Measurements from ENCODE around the gene CRLF1. TPM values are rescaled to one million over a fixed set of nuclear protein-coding genes. Genes with fewer than 3 reads are reported as not detected.
A peak's percentile ranks its signal among the peaks of the same experiment; 100 is the strongest.

The CRLF1 gene
- total and polyA plus RNA-seq, 4 experiments from 2014 or later, result 0.70 TPM; not detected in 3

DNA sequence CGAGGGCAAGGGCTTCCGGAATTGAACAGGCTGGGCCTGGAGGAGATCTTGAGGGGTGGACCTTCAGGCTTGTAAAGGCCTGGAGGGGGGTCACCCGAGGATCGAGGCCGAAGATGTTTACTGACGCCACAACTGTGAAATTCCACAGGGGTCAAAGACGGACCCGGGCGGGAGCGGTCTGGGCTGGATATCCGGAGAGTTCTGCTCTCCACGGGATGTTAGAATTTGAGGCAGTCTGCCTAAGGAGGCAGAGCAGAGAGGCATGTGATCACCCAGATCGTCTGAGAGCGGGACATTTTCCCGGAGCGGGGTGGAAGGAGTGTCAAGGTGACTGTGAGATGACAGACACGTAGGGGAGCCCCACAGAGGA is 43.4 kb upstream of the CRLF1 start:
- H3K9me3 Mint-ChIP-seq, result no peaks in the 10 kb centered on the region
- CTCF ChIA-PET (ENCODE audit: partially characterized antibody), result no interaction called here
- Histone ChIP-seq H3K4me3 (ENCODE audit: low read length in 2 of 2) (no peak overlapping the region), H3K4me1 (ENCODE audit: insufficient read depth, low read length) (no peaks in the 10 kb centered on the region), H3K27ac (ENCODE audit: low read depth, low read length) (no peak overlapping the region), H3K9me3 (ENCODE audit: control insufficient read depth in 1 of 2, low read length in 2 of 2) (no peaks in the 10 kb centered on the region), H3K36me3 (ENCODE audit: insufficient read depth, low read length) (no peaks in the 10 kb centered on the region), H3K27me3 (ENCODE audit: insufficient read depth, low read length) (no peaks in the 10 kb centered on the region)
- H3K27me3 Mint-ChIP-seq, result no peaks in the 10 kb centered on the region
- POLR2A ChIA-PET (ENCODE audit: partially characterized antibody), result no interaction called here
- intact Hi-C loops (cut with micrococcal nuclease), result no loop called here
- H3K4me3 Mint-ChIP-seq, result no peak overlapping the region
- H3K27ac Mint-ChIP-seq, result peak overlapping the region in 1 of 7 donors; percentile 53
- peaks cover 3 to 24% (median 6%) of the 10 kb centered on the region in 4 donors for H3K4me1 Mint-ChIP-seq
- DNase-seq, result no peak
- peaks cover 6 to 15% of the 10 kb centered on the region in 2 donors for H3K36me3 Mint-ChIP-seq

DNA sequence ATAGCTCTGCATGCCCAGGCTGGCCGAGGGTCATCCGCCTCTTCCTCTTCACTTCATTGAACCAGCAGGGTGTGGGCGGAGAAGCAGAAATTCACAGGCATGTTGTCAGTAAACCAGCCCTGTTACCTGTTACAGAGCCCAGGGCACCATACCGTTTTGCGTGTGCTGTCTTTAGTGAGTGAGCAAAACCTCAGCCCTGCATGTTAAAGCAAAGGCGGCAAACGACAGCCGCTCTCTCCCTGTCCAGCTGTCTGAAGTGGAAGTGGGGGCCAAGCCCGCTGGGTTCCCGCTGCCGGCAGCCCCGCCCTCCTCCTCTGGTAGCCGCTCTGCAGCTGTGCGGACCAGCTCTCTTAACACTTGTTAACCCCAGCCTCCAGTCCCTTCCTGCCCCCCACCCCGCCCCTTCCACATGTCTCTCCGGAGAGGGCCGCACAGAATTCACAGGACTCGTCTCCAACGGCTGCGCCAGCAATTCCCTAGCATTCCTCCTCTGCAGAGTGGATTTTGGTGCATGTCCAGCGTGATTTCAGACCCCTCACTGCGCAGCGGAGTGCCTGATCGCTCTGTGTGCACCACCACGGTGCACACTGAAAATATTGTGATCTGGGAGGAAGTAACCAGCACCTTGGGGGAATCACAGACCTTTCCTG is 42.9 kb upstream of the CRLF1 start:
- ChIA-PET POLR2A (ENCODE audit: partially characterized antibody) (no interaction called here), CTCF (ENCODE audit: partially characterized antibody) (no interaction called here)
- H3K27me3 Mint-ChIP-seq, result no peaks in the 10 kb centered on the region
- H3K27ac ChIP-seq (ENCODE audit: low read depth, low read length), result no peak overlapping the region
- no peaks in the 10 kb centered on the region for H3K27me3 ChIP-seq (ENCODE audit: insufficient read depth, low read length)
- H3K9me3 Mint-ChIP-seq, result no peaks in the 10 kb centered on the region
- no peaks in the 10 kb centered on the region for H3K36me3 ChIP-seq (ENCODE audit: insufficient read depth, low read length)
- intact Hi-C loops (cut with micrococcal nuclease), result no loop called here
- H3K4me1 Mint-ChIP-seq, result peaks cover 3 to 24% (median 5%) of the 10 kb centered on the region in 4 donors
- H3K4me3 Mint-ChIP-seq, result no peak overlapping the region
- H3K36me3 Mint-ChIP-seq, result peaks cover 3 to 15% of the 10 kb centered on the region in 2 donors
- H3K4me1 ChIP-seq (ENCODE audit: insufficient read depth, low read length), result no peaks in the 10 kb centered on the region
- DNase-seq, result no peak
- H3K27ac Mint-ChIP-seq, result peak overlapping the region in 1 of 7 donors; percentile 53
- H3K4me3 ChIP-seq (ENCODE audit: low read length in 2 of 2), result no peak overlapping the region
- H3K9me3 ChIP-seq (ENCODE audit: control insufficient read depth in 1 of 2, low read length in 2 of 2), result no peaks in the 10 kb centered on the region

DNA sequence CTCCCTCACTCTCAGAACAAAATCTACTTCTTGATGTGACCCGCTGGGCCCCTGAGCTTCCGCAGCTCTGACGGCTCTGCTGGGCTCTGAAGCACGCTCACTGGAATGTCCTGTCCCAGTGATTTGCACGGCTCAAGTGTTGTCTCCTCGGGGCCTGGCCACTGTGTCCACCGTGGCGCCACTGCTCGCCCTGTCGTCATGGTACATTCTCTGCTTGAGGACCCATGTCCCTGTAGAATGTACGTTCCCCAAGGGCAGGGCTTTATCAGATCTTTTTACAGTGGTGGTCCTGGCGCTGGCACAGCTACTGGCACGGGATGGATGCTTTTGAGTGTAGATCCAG is 42.3 kb upstream of the CRLF1 start:
- CTCF ChIA-PET (ENCODE audit: partially characterized antibody), result no interaction called here

DNA sequence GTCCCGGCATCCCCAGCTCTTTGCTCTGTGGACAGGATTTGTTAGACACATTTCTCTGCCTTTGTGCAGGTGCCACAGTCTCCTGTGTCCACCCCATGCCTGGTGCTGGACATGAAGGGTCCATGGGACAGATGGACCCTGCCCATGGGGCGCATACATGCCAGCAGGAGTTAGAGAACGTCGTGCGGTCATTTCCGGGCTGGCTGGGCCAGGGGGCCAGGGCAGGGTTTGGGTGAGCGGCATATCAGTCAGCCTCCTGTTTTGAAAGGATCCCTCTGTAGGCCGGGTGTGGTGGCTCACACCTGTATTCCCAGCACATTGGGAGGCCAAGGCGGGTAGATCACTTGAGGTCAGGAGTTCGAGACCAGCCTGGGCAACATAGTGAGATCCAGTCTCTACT is 41.2 kb upstream of the CRLF1 start:
- Histone ChIP-seq H3K27me3 (ENCODE audit: insufficient read depth, low read length) (no peaks in the 10 kb centered on the region), H3K4me3 (ENCODE audit: low read length in 2 of 2) (no peak overlapping the region), H3K4me1 (ENCODE audit: insufficient read depth, low read length) (no peaks in the 10 kb centered on the region), H3K9me3 (ENCODE audit: control insufficient read depth in 1 of 2, low read length in 2 of 2) (no peaks in the 10 kb centered on the region), H3K27ac (ENCODE audit: low read depth, low read length) (no peak overlapping the region), H3K36me3 (ENCODE audit: insufficient read depth, low read length) (no peaks in the 10 kb centered on the region)
- intact Hi-C loops (cut with micrococcal nuclease), result no loop called here
- H3K4me3 Mint-ChIP-seq, result peak overlapping the region in 1 of 8 donors; percentile 29
- no peak overlapping the region for H3K27ac Mint-ChIP-seq
- DNase-seq, result no peak
- H3K36me3 Mint-ChIP-seq, result peaks cover 0 to 15% of the 10 kb centered on the region in 2 donors
- POLR2A ChIA-PET (ENCODE audit: partially characterized antibody), result no interaction called here
- H3K27me3 Mint-ChIP-seq, result no peaks in the 10 kb centered on the region
- CTCF ChIA-PET (ENCODE audit: partially characterized antibody), result no interaction called here
- H3K9me3 Mint-ChIP-seq, result no peaks in the 10 kb centered on the region
- peaks cover 6 to 32% (median 10%) of the 10 kb centered on the region in 4 donors for H3K4me1 Mint-ChIP-seq

More for the DNA sequence above, 42.3 kb upstream of the CRLF1 start:
- POLR2A ChIA-PET (ENCODE audit: partially characterized antibody), result no interaction called here
- Mint-ChIP-seq H3K4me1 (peaks cover 6 to 29% (median 8%) of the 10 kb centered on the region in 4 donors), H3K36me3 (peaks cover 0 to 15% of the 10 kb centered on the region in 2 donors), H3K27me3 (no peaks in the 10 kb centered on the region), H3K9me3 (no peaks in the 10 kb centered on the region), H3K27ac (no peak overlapping the region), H3K4me3 (no peak overlapping the region)
- DNase-seq, result no peak
- no peaks in the 10 kb centered on the region for H3K27me3 ChIP-seq (ENCODE audit: insufficient read depth, low read length)
- H3K4me1 ChIP-seq (ENCODE audit: insufficient read depth, low read length), result no peaks in the 10 kb centered on the region
- intact Hi-C loops (cut with micrococcal nuclease), result no loop called here
- H3K4me3 ChIP-seq (ENCODE audit: low read length in 2 of 2), result no peak overlapping the region
- no peaks in the 10 kb centered on the region for H3K36me3 ChIP-seq (ENCODE audit: insufficient read depth, low read length)
- no peaks in the 10 kb centered on the region for H3K9me3 ChIP-seq (ENCODE audit: control insufficient read depth in 1 of 2, low read length in 2 of 2)
- no peak overlapping the region for H3K27ac ChIP-seq (ENCODE audit: low read depth, low read length)

DNA sequence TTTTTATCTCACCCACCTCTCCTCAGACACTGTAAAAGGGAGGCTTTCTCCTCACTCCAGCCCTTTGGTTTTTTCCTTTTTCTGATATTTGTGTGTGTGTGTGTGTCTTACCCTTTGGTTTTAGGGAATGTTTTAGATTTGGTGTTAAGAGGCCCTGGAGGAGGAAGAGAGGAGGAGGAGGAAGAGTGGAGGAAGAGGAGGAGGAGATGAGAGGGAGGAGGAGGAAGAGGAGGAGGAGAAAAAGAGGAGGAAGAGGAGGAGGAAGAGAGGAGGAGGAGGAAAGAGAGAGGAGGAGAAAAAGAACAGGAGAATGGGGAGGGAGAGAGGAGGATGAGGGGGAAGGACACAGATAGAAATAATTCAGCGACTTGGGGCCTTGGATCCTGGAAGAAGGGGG is 40.8 kb upstream of the CRLF1 start:
- Mint-ChIP-seq H3K4me3 (no peak overlapping the region), H3K4me1 (peaks cover 5 to 32% (median 10%) of the 10 kb centered on the region in 4 donors), H3K27ac (no peak overlapping the region), H3K27me3 (no peaks in the 10 kb centered on the region), H3K9me3 (no peaks in the 10 kb centered on the region), H3K36me3 (peaks cover 0 to 15% of the 10 kb centered on the region in 2 donors)
- no peaks in the 10 kb centered on the region for H3K9me3 ChIP-seq (ENCODE audit: control insufficient read depth in 1 of 2, low read length in 2 of 2)
- ChIA-PET CTCF (ENCODE audit: partially characterized antibody) (no interaction called here), POLR2A (ENCODE audit: partially characterized antibody) (no interaction called here)
- intact Hi-C loops (cut with micrococcal nuclease), result no loop called here
- no peak for DNase-seq
- no peaks in the 10 kb centered on the region for H3K4me1 ChIP-seq (ENCODE audit: insufficient read depth, low read length)
- no peaks in the 10 kb centered on the region for H3K36me3 ChIP-seq (ENCODE audit: insufficient read depth, low read length)
- H3K27ac ChIP-seq (ENCODE audit: low read depth, low read length), result no peak overlapping the region
- no peaks in the 10 kb centered on the region for H3K27me3 ChIP-seq (ENCODE audit: insufficient read depth, low read length)
- H3K4me3 ChIP-seq (ENCODE audit: low read length in 2 of 2), result no peak overlapping the region

DNA sequence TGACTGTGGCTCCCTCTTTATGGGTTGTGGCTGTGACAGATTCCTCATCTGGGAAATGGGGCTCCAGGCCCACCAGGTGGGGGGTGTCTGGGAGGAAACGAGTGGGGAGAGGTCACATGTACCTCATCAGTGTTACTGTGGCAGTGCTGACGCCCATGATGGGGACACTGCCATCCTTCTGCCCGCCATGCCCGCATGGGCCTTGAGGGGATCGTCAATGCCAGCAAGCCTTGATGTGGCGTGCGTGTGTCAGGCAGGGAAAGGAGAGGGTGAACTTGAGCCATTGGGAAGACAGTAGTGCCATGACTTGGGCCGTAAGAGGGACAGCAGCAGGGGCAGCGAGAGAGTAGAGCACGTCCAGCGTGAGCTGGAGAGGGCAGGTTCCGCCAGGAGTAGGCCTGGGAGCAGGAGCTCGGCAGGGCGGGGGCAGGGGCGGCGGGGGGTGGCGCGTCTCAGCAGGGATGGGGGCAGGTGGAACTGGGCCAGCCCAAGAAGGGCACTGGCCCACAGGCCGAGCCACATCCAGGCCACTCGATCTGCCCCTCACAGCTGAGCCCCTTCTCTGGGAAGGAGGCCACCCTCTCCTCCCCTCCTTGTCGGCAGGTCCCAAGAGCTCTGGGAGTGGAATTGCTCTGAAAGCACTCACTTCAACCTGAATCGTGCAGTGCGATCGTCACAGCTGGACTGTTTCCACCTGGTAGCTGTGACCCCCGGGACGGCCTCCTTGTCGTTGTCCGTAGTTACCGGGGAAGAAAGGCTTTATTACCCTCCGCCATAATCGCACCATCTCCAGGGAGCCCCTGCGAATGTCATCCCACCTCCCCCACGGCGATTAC is 40.2 kb upstream of the CRLF1 start:
- intact Hi-C loops (cut with micrococcal nuclease), result no loop called here
- H3K27me3 Mint-ChIP-seq, result no peaks in the 10 kb centered on the region
- H3K4me3 Mint-ChIP-seq, result no peak overlapping the region
- Histone ChIP-seq H3K27ac (ENCODE audit: low read depth, low read length) (no peak overlapping the region), H3K9me3 (ENCODE audit: control insufficient read depth in 1 of 2, low read length in 2 of 2) (no peaks in the 10 kb centered on the region), H3K4me3 (ENCODE audit: low read length in 2 of 2) (no peak overlapping the region), H3K27me3 (ENCODE audit: insufficient read depth, low read length) (no peaks in the 10 kb centered on the region), H3K36me3 (ENCODE audit: insufficient read depth, low read length) (no peaks in the 10 kb centered on the region), H3K4me1 (ENCODE audit: insufficient read depth, low read length) (no peaks in the 10 kb centered on the region)
- no peaks in the 10 kb centered on the region for H3K9me3 Mint-ChIP-seq
- H3K27ac Mint-ChIP-seq, result no peak overlapping the region
- ChIA-PET POLR2A (ENCODE audit: partially characterized antibody) (no interaction called here), CTCF (ENCODE audit: partially characterized antibody) (no interaction called here)
- H3K36me3 Mint-ChIP-seq, result peaks cover 0 to 14% of the 10 kb centered on the region in 2 donors
- peaks cover 6 to 32% (median 10%) of the 10 kb centered on the region in 4 donors for H3K4me1 Mint-ChIP-seq
- no peak for DNase-seq

DNA sequence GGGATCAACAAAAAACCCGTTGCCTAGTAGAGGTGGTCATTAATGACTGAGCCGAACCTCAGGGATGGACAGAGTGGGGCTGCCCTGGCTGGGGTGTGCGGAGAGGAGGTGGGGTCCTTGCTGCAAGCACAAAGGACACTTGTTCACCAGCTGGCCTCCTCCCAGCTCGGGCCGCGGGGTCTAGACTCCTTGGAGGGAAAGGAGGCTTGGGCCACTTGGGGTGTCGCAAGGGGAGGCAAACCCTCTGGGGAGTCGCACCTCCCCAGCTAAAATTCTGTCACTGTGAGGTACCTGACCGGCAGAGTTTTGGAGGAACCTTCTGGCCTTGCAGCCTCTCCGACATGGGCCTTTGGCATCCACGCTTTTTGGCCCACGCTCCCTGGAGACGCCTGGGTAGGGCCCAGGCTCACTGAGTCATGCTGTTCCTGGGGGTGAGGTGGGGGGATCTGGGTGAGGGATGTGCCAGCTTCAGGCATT is 38.5 kb upstream of the CRLF1 start:
- Mint-ChIP-seq H3K9me3 (no peaks in the 10 kb centered on the region), H3K27ac (no peak overlapping the region), H3K36me3 (peaks cover 0 to 10% of the 10 kb centered on the region in 2 donors), H3K4me3 (no peak overlapping the region), H3K4me1 (peaks cover 6 to 31% (median 10%) of the 10 kb centered on the region in 4 donors), H3K27me3 (no peaks in the 10 kb centered on the region)
- Histone ChIP-seq H3K27ac (ENCODE audit: low read depth, low read length) (no peak overlapping the region), H3K36me3 (ENCODE audit: insufficient read depth, low read length) (no peaks in the 10 kb centered on the region), H3K4me1 (ENCODE audit: insufficient read depth, low read length) (no peaks in the 10 kb centered on the region), H3K9me3 (ENCODE audit: control insufficient read depth in 1 of 2, low read length in 2 of 2) (no peaks in the 10 kb centered on the region), H3K27me3 (ENCODE audit: insufficient read depth, low read length) (no peaks in the 10 kb centered on the region), H3K4me3 (ENCODE audit: low read length in 2 of 2) (no peak overlapping the region)
- DNase-seq, result no peak
- POLR2A ChIA-PET (ENCODE audit: partially characterized antibody), result no interaction called here
- CTCF ChIA-PET (ENCODE audit: partially characterized antibody), result no interaction called here
- intact Hi-C loops (cut with micrococcal nuclease), result no loop called here
